Upper lobe of left lung (tissue), 4 donors: ENCODE data around the gene EHMT1.

Experiments used
- CTCF ChIP-seq, 6 experiments: fragments of 450-650 bp in 4 of 6; fragments of 200-600 bp in 2 of 6; sonication (generic) in 2 of 6; IDR thresholded peaks; one replicate each; pipeline ENCODE4 v1.5.1; 2016 to 2019; ENCODE audit warnings: antibody characterized with exemption in 6 of 6
- EP300 ChIP-seq, 4 donors: sonication (generic); formaldehyde crosslinking; IDR thresholded peaks; one replicate each; pipeline ENCODE4 v1.5.1; 2017; ENCODE audit warnings: antibody characterized with exemption in 4 of 4, control low read depth in 2 of 4
- POLR2A ChIP-seq, 4 donors: fragments of 450-650 bp; IDR thresholded peaks; one replicate each; pipeline ENCODE4 v1.5.1; 2016 to 2017; ENCODE audit warnings: antibody characterized with exemption in 4 of 4, mild to moderate bottlenecking in 2 of 4

GRCh38 chr9:137763271-137763955 is 144.6 kb downstream of the EHMT1 start:
- TF ChIP-seq CTCF (IDR thresholded peaks at IDR 0.05), result no peak
- no peak for TF ChIP-seq POLR2A (IDR thresholded peaks at IDR 0.05)
- TF ChIP-seq EP300 (IDR thresholded peaks at IDR 0.05), result no peak
